Measurements from ENCODE around the gene ATG4C. TPM values are rescaled to one million over a fixed set of nuclear protein-coding genes. Genes with fewer than 3 reads are reported as not detected.

ATG4C gene
- total RNA-seq, 2 donors from 2014 or later = 9.9 to 21.1 TPM

DNA sequence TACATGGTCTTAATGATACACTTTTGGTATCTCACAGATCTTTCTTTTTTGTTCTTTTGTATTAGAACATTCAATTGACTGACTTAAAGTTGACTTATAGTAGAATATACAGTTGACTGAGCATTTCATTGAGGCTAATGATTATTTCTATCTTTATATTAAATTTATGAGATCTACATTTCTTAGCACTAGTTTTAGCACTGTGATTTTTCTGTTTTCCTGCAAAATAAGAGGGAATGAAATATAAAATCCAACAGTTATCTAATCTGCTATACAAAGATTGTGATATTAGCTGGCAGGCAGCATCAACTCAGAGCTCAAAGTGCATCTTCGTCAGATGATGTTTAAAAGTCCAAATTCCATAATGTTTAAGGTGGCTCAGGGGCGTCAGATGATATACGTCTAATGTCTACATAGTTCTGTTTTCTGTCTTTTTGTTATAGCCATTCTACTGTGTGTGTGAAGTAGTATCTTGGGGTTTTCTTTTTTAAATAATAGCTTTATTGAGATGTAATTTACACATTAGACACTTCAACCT is 85.4 kb downstream of the ATG4C start:
- no peaks in the 10 kb centered on the region for H3K4me1 ChIP-seq (ENCODE audit: control insufficient read depth in 1 of 2, low read depth in 2 of 2)
- no peak for ATAC-seq (ENCODE audit: insufficient number of reproducible peaks, low FRiP score, low read depth)

GRCh38 chr1:62870148-62870547 is 86.2 kb downstream of the ATG4C start:
- DNase-seq (ENCODE audit: low spot score) = no peak
- no peak for ATAC-seq (ENCODE audit: insufficient number of reproducible peaks, low FRiP score, low read depth)
- no peak overlapping the region for H3K4me3 ChIP-seq
- H3K9me3 ChIP-seq = no peaks in the 10 kb centered on the region
- H3K4me1 ChIP-seq (ENCODE audit: control insufficient read depth in 1 of 2, low read depth in 2 of 2) = no peaks in the 10 kb centered on the region
- no peaks in the 10 kb centered on the region for H3K27me3 ChIP-seq (replicated peaks; ENCODE audit: insufficient read depth)
- no peaks in the 10 kb centered on the region for H3K36me3 ChIP-seq
- no peak for TF ChIP-seq CTCF (IDR thresholded peaks at IDR 0.05)
- no peak overlapping the region for H3K27ac ChIP-seq

More for the DNA sequence above, 85.4 kb downstream of the ATG4C start:
- Histone ChIP-seq H3K27me3 (replicated peaks; ENCODE audit: insufficient read depth) (no peaks in the 10 kb centered on the region), H3K27ac (no peak overlapping the region), H3K4me3 (no peak overlapping the region), H3K9me3 (no peaks in the 10 kb centered on the region), H3K36me3 (no peaks in the 10 kb centered on the region)
- TF ChIP-seq CTCF (IDR thresholded peaks at IDR 0.05) = no peak
- DNase-seq (ENCODE audit: low spot score) = no peak

DNA sequence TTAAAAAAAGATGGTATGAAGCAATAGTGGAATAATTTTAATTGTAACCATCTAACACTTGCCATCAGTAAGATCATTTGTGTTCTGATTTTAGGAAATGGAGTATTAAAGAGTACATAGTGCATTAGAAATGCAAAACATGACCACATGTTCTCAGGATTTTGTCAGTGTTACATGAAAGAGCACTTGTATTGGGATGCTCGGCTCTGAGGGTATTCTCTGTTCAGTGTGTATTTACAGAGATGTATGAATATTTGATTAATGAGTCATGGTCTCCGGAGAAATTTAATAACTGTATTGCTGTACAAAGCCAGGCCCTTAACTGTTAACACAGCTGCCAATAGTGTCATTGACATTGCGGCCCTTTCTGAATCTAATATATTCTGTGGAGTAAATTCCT is 91.7 kb downstream of the ATG4C start:
- Histone ChIP-seq H3K9me3 (peaks cover 3% of the 10 kb centered on the region), H3K27me3 (replicated peaks; ENCODE audit: insufficient read depth) (no peaks in the 10 kb centered on the region), H3K4me3 (no peak overlapping the region), H3K36me3 (no peaks in the 10 kb centered on the region), H3K27ac (no peak overlapping the region), H3K4me1 (ENCODE audit: control insufficient read depth in 1 of 2, low read depth in 2 of 2) (no peaks in the 10 kb centered on the region)
- ATAC-seq (ENCODE audit: insufficient number of reproducible peaks, low FRiP score, low read depth) = no peak
- DNase-seq (ENCODE audit: low spot score) = no peak
- no peak for TF ChIP-seq CTCF (IDR thresholded peaks at IDR 0.05)

DNA sequence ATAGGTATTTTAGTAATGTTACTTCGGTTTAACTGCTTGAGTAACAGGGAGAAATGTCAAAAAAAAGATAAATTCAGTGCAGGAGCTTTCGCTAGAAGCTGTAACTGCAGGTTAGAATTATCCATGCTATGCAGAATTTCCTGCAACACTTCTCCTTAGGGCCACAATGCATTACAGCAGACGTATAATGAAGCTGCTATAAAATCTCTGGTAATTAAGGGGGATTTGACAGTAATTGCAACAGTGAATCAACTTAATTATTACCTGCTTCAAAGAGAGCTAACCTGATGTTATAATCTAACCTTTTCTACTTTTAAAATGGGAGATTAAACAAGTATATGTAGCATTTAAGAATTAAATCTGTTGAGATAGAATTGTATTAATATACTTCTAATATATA is 92.6 kb downstream of the ATG4C start:
- peaks cover 3% of the 10 kb centered on the region for H3K9me3 ChIP-seq
- DNase-seq (ENCODE audit: low spot score) (no peak), ATAC-seq (ENCODE audit: insufficient number of reproducible peaks, low FRiP score, low read depth) (no peak)
- H3K4me3 ChIP-seq = no peak overlapping the region
- TF ChIP-seq CTCF (IDR thresholded peaks at IDR 0.05) = no peak
- H3K36me3 ChIP-seq = no peaks in the 10 kb centered on the region
- no peaks in the 10 kb centered on the region for H3K4me1 ChIP-seq (ENCODE audit: control insufficient read depth in 1 of 2, low read depth in 2 of 2)
- no peaks in the 10 kb centered on the region for H3K27me3 ChIP-seq (replicated peaks; ENCODE audit: insufficient read depth)
- no peak overlapping the region for H3K27ac ChIP-seq

GRCh38 chr1:62877579-62877978 is 93.6 kb downstream of the ATG4C start:
- peaks cover 3% of the 10 kb centered on the region for H3K9me3 ChIP-seq
- DNase-seq (ENCODE audit: low spot score) (no peak), ATAC-seq (ENCODE audit: insufficient number of reproducible peaks, low FRiP score, low read depth) (no peak)
- no peak overlapping the region for H3K4me3 ChIP-seq
- no peak overlapping the region for H3K27ac ChIP-seq
- no peak for TF ChIP-seq CTCF (IDR thresholded peaks at IDR 0.05)
- H3K27me3 ChIP-seq (replicated peaks; ENCODE audit: insufficient read depth) = no peaks in the 10 kb centered on the region
- H3K36me3 ChIP-seq = no peaks in the 10 kb centered on the region
- H3K4me1 ChIP-seq (ENCODE audit: control insufficient read depth in 1 of 2, low read depth in 2 of 2) = no peaks in the 10 kb centered on the region

Measured in thoracic aorta (tissue), 2 donors.